Measurements from ENCODE around the gene KIAA1217. TPM values are rescaled to one million over a fixed set of nuclear protein-coding genes. Genes with fewer than 3 reads are reported as not detected.
A peak's percentile ranks its signal among the peaks of the same experiment; 100 is the strongest.

Gene KIAA1217
- total RNA-seq, 2 experiments from 2014 or later = 0.31 to 1.1 TPM

DNA sequence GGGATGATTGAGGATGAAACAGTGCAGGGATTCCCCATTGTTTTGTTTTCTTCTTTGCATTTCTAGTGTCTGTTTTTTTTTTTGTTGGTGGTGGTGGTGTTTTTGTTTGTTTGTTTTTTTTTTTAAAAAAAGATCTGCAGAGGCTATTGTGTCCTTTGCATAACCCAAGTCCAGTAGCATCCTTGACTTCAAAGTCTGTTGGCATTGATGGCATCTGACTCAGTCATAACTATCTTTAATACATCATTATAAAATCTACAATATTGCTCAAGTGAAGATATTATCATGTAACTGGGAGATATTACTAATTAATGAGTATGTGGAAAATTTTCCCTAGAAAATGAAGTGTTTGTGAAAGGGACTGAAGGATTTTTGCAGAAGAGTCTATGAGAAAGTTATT lies 70.2 kb downstream of the KIAA1217 start:
- ChIA-PET CTCF (no interaction called here), POLR2A (interaction anchor here (0.6 kb wide), 1 partner anchor 18 kb away, joined by 3 read pairs; no protein-coding TSS in a partner anchor)
- Mint-ChIP-seq H3K27ac (no peak overlapping the region), H3K36me3 (no peaks in the 10 kb centered on the region), H3K4me1 (ENCODE audit: low read depth) (no peaks in the 10 kb centered on the region), H3K4me3 (no peak overlapping the region), H3K9me3 (peaks cover 15% of the 10 kb centered on the region), H3K27me3 (peaks cover 7% of the 10 kb centered on the region)
- intact Hi-C loops (cut with micrococcal nuclease) = no loop called here
- DNase-seq = no peak

DNA sequence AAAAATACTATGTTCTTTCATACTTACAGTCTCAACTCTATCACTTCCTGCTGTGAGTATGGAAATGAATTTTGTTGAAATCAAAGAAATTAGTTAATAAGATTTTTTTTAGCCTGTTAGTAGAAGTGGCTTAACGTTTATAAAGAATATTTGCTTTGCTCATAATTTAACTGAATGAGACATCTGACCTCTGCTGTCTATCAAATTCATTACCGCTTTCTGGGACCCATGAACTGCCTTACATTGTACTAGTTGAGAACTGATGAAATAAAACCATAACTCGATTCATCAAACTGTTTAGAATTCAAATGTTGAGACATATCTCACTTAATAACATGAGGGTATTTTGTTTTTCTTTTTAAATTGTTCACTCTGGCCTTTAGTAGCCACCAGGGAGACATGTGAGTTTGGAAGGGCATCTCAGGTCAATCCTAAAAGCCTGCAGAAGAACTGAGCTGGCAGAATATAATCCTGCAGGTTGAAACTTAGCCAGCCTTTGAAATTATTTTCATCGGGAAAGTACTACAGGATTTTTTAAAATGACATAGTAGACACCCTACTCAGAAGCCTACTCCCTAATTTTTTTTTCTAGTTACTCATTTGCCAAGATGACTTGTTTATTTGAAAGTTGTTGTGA lies 78.7 kb downstream of the KIAA1217 start:
- Mint-ChIP-seq H3K36me3 (no peaks in the 10 kb centered on the region), H3K4me3 (no peak overlapping the region), H3K27ac (no peak overlapping the region), H3K27me3 (peaks cover 4% of the 10 kb centered on the region), H3K4me1 (ENCODE audit: low read depth) (no peaks in the 10 kb centered on the region), H3K9me3 (no peaks in the 10 kb centered on the region)
- DNase-seq = no peak
- POLR2A ChIA-PET = no interaction called here
- intact Hi-C loops (cut with micrococcal nuclease) = no loop called here
- CTCF ChIA-PET = no interaction called here

GRCh38 chr10:24288581-24288980 lies 79.6 kb downstream of the KIAA1217 start:
- ChIA-PET POLR2A (no interaction called here), CTCF (no interaction called here)
- DNase-seq = no peak
- H3K4me3 Mint-ChIP-seq = no peak overlapping the region
- no peaks in the 10 kb centered on the region for H3K4me1 Mint-ChIP-seq (ENCODE audit: low read depth)
- no peaks in the 10 kb centered on the region for H3K9me3 Mint-ChIP-seq
- H3K27me3 Mint-ChIP-seq = peaks cover 4% of the 10 kb centered on the region
- intact Hi-C loops (cut with micrococcal nuclease) = no loop called here
- H3K27ac Mint-ChIP-seq = no peak overlapping the region
- H3K36me3 Mint-ChIP-seq = no peaks in the 10 kb centered on the region

GRCh38 chr10:24289235-24289634 lies 80.3 kb downstream of the KIAA1217 start:
- Mint-ChIP-seq H3K36me3 (no peaks in the 10 kb centered on the region), H3K4me3 (no peak overlapping the region), H3K27me3 (peaks cover 4% of the 10 kb centered on the region), H3K27ac (no peak overlapping the region), H3K4me1 (ENCODE audit: low read depth) (no peaks in the 10 kb centered on the region), H3K9me3 (no peaks in the 10 kb centered on the region)
- ChIA-PET CTCF (no interaction called here), POLR2A (no interaction called here)
- DNase-seq = no peak
- intact Hi-C loops (cut with micrococcal nuclease) = no loop called here

GRCh38 chr10:24292304-24293293 lies 83.7 kb downstream of the KIAA1217 start:
- Mint-ChIP-seq H3K27ac (no peak overlapping the region), H3K36me3 (no peaks in the 10 kb centered on the region), H3K4me1 (ENCODE audit: low read depth) (no peaks in the 10 kb centered on the region), H3K9me3 (no peaks in the 10 kb centered on the region), H3K27me3 (peaks cover 8% of the 10 kb centered on the region), H3K4me3 (no peak overlapping the region)
- intact Hi-C loops (cut with micrococcal nuclease) = no loop called here
- ChIA-PET POLR2A (no interaction called here), CTCF (no interaction called here)
- no peak for DNase-seq

DNA sequence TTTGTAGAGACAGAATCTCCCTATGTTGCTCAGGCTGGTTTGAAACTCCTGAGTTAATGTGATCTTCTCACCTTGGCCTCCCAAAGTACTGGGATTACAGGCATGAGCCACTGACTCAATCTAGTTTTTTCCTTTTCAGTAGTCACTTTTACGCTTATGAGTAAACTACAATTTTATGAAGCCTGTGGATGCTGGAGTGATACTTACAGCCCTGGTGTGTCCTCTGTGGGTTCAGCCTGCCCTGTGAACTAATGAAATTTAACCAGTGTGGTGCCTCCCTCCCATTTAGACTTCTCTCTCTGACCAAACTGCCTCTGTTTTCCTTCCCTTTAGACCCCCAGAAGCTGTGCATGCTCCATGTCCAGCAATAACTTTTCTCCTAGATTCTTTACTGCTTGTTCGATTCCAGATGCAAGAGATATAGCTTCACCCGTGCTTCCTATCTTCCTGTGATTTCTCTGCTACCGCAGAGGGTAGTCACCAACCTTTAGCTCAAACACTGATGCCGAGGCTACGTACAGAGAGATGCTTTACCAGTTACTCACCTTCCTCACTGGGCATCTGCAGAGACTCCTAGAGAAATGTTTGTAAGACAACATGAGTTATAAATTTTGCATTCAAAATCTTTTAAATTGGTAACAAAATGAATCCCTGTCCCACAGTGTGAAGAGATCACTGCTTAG lies 90.8 kb downstream of the KIAA1217 start:
- intact Hi-C loops (cut with micrococcal nuclease) = loop anchor here (1.0 kb wide), 1 partner anchor 89 kb away; no protein-coding TSS in a partner anchor
- no peaks in the 10 kb centered on the region for H3K36me3 Mint-ChIP-seq

DNA sequence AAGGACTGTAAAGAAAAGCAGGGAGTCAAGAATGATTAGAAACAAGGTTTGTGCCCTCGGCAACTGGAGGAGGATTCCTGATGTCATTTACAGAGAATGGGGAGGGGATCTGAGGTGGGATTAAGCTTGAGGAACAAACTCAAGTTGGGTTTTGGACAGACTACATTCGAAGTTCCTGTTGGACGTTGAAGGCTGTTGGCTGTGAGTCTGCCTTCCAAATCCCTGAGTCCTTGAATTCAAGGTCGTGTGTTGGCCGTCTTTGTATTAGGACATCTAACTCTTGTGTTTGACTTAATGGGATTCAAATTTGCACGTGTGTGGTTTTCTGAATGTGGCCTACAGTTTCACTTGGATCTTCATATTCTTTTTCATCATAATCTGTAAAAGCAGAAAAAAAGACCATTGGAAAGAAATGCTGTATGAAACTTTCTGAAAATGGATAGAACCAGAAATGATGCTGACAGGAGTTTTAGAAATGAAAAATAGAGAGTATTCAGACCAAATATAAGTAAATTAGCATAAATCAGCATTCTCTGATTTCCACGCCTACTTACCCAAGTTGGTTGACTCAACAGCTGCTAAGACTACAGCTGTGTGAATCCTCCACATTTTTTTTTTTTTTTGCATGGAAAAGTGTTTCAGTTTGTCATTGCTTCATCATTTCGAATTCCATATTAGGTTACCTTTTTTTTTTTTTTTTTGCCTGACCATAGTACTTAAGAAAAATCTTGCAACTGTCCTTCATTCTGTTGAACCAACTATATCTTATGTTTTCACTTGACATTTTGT lies 94.8 kb downstream of the KIAA1217 start:
- no peak for DNase-seq
- POLR2A ChIA-PET = no interaction called here

More for the DNA sequence above, 90.8 kb downstream of the KIAA1217 start:
- ChIA-PET POLR2A (no interaction called here), CTCF (no interaction called here)
- Mint-ChIP-seq H3K27me3 (peaks cover 5% of the 10 kb centered on the region), H3K27ac (no peak overlapping the region), H3K4me1 (ENCODE audit: low read depth) (peaks cover 5% of the 10 kb centered on the region), H3K4me3 (no peak overlapping the region), H3K9me3 (no peaks in the 10 kb centered on the region)
- DNase-seq = peak; percentile 9

GRCh38 chr10:24305551-24306506 lies 96.9 kb downstream of the KIAA1217 start:
- Mint-ChIP-seq H3K9me3 (no peaks in the 10 kb centered on the region), H3K36me3 (no peaks in the 10 kb centered on the region), H3K27ac (no peak overlapping the region), H3K4me1 (ENCODE audit: low read depth) (no peaks in the 10 kb centered on the region), H3K27me3 (peaks cover 9% of the 10 kb centered on the region), H3K4me3 (no peak overlapping the region)
- intact Hi-C loops (cut with micrococcal nuclease) = no loop called here
- DNase-seq = no peak
- POLR2A ChIA-PET = no interaction called here
- CTCF ChIA-PET = no interaction called here

More for the DNA sequence above, 94.8 kb downstream of the KIAA1217 start:
- intact Hi-C loops (cut with micrococcal nuclease) = no loop called here
- Mint-ChIP-seq H3K27me3 (peaks cover 9% of the 10 kb centered on the region), H3K9me3 (no peaks in the 10 kb centered on the region), H3K36me3 (no peaks in the 10 kb centered on the region), H3K4me1 (ENCODE audit: low read depth) (peaks cover 5% of the 10 kb centered on the region), H3K27ac (no peak overlapping the region), H3K4me3 (no peak overlapping the region)
- CTCF ChIA-PET = no interaction called here

- POLR2A ChIA-PET = no interaction called here
Observed at GRCh38 chr10:24306507-24306875, 97.6 kb downstream of the KIAA1217 start.

DNA sequence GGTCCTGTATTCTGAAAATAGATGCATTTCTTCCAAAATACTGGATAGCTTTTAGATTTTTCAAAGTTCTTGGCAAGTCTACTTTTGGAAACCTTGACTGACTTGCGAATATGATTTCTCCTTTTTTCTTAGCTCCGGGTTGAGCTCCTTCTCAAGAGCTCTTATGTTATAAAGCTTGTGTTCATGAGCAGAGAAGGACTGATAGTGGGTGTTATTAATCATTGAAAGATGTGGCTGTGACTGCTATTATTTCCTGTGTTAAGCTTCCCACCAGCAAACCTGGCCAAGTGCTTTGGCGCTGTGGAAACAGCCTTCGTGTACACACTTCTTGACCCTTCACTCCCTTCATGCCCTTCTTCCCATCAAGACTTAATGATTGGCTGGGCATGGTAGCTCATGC lies 98.2 kb downstream of the KIAA1217 start:
- H3K27me3 Mint-ChIP-seq = peaks cover 10% of the 10 kb centered on the region
- no peak overlapping the region for H3K4me3 Mint-ChIP-seq
- intact Hi-C loops (cut with micrococcal nuclease) = no loop called here
- no peak for DNase-seq
- no peaks in the 10 kb centered on the region for H3K9me3 Mint-ChIP-seq
- ChIA-PET CTCF (interaction anchor here (0.5 kb wide), 1 partner anchor 98 kb away, joined by 4 read pairs; no protein-coding TSS in a partner anchor), POLR2A (no interaction called here)
- H3K27ac Mint-ChIP-seq = no peak overlapping the region
- no peaks in the 10 kb centered on the region for H3K4me1 Mint-ChIP-seq (ENCODE audit: low read depth)
- H3K36me3 Mint-ChIP-seq = no peaks in the 10 kb centered on the region

More at GRCh38 chr10:24306507-24306875, 97.6 kb downstream of the KIAA1217 start:
- no peak overlapping the region for H3K27ac Mint-ChIP-seq
- DNase-seq = no peak
- CTCF ChIA-PET = interaction anchor here (0.5 kb wide), 1 partner anchor 97 kb away, joined by 4 read pairs; no protein-coding TSS in a partner anchor
- H3K36me3 Mint-ChIP-seq = no peaks in the 10 kb centered on the region
- no peaks in the 10 kb centered on the region for H3K9me3 Mint-ChIP-seq
- H3K4me1 Mint-ChIP-seq (ENCODE audit: low read depth) = no peaks in the 10 kb centered on the region
- H3K27me3 Mint-ChIP-seq = peaks cover 10% of the 10 kb centered on the region
- no peak overlapping the region for H3K4me3 Mint-ChIP-seq
- intact Hi-C loops (cut with micrococcal nuclease) = no loop called here

Measured in activated CD4-positive, alpha-beta memory T cell treated with anti-CD3 and anti-CD28 coated beads for 36 hours (primary cell).